Measurements from ENCODE around the gene SAMD14. TPM values are rescaled to one million over a fixed set of nuclear protein-coding genes. Genes with fewer than 3 reads are reported as not detected.
A peak's percentile ranks its signal among the peaks of the same experiment; 100 is the strongest.

The SAMD14 gene
- total and polyA plus RNA-seq, 3 donors from 2014 or later: 3.2 to 5.2 (median 3.3) TPM

- Histone ChIP-seq H3K36me3 (ENCODE audit: low read depth, missing control alignments) (no peaks in the 10 kb centered on the region), H3K4me1 (peaks cover 3% of the 10 kb centered on the region), H3K4me3 (no peak overlapping the region), H3K27me3 (no peaks in the 10 kb centered on the region), H3K9me3 (no peaks in the 10 kb centered on the region), H3K27ac (no peak overlapping the region)
- intact Hi-C loops (cut with DNase I; ENCODE audit: low total_unique reads): no loop called here
- TF ChIP-seq, protein P1, sequence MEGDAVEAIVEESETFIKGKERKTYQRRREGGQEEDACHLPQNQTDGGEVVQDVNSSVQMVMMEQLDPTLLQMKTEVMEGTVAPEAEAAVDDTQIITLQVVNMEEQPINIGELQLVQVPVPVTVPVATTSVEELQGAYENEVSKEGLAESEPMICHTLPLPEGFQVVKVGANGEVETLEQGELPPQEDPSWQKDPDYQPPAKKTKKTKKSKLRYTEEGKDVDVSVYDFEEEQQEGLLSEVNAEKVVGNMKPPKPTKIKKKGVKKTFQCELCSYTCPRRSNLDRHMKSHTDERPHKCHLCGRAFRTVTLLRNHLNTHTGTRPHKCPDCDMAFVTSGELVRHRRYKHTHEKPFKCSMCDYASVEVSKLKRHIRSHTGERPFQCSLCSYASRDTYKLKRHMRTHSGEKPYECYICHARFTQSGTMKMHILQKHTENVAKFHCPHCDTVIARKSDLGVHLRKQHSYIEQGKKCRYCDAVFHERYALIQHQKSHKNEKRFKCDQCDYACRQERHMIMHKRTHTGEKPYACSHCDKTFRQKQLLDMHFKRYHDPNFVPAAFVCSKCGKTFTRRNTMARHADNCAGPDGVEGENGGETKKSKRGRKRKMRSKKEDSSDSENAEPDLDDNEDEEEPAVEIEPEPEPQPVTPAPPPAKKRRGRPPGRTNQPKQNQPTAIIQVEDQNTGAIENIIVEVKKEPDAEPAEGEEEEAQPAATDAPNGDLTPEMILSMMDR (IDR thresholded peaks at IDR 0.05): peak; percentile 92 to 97 (median 93)
- TF ChIP-seq POLR2A (IDR thresholded peaks at IDR 0.05): no peak
- DNase-seq: peak; percentile 82
- WGBS, 2 donors: 56 to 63% methylated on average over 19 of the region's 19 CpGs
These were observed 10.3 kb upstream of the SAMD14 start for GRCh38 chr17:50139950-50140885.

GRCh38 chr17:50139185-50139783, 9.3 kb upstream of the SAMD14 start:
- TF ChIP-seq, protein P1 (IDR thresholded peaks at IDR 0.05): no peak
- no peak for TF ChIP-seq POLR2A (IDR thresholded peaks at IDR 0.05)
- DNase-seq: no peak
- Histone ChIP-seq H3K9me3 (no peaks in the 10 kb centered on the region), H3K4me3 (no peak overlapping the region), H3K36me3 (ENCODE audit: low read depth, missing control alignments) (no peaks in the 10 kb centered on the region), H3K27ac (no peak overlapping the region), H3K4me1 (no peaks in the 10 kb centered on the region), H3K27me3 (no peaks in the 10 kb centered on the region)
- intact Hi-C loops (cut with DNase I; ENCODE audit: low total_unique reads): no loop called here
- 86 to 90% methylated on average over 15 of the region's 15 CpGs for WGBS, 2 donors

DNA sequence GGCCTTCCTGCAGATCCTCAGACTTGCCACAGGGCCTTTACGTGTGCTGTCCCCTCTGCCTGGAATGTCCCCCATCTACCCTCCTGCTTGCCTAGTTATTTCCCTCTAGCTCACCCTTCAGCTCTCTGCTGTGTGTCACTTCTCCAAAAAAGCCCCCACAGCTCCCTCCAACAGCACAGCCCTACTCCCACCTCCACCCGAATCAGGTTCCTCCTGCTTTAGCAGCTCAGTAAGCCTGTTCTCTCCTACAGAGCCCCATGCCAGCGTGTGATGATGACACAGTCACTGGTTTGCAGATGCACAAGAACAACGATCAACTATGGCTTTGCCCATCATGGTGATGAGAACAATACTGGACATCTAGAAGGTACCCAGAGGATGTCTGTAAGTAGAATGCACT, 7.1 kb upstream of the SAMD14 start:
- intact Hi-C loops (cut with DNase I; ENCODE audit: low total_unique reads): no loop called here
- no peak for TF ChIP-seq POLR2A (IDR thresholded peaks at IDR 0.05)
- TF ChIP-seq, protein P1 (IDR thresholded peaks at IDR 0.05): no peak
- Histone ChIP-seq H3K4me3 (no peak overlapping the region), H3K36me3 (ENCODE audit: low read depth, missing control alignments) (no peaks in the 10 kb centered on the region), H3K9me3 (no peaks in the 10 kb centered on the region), H3K27ac (no peak overlapping the region), H3K27me3 (no peaks in the 10 kb centered on the region), H3K4me1 (peaks cover 6% of the 10 kb centered on the region)
- no peak for DNase-seq
- WGBS, 2 donors: 89 to 91% methylated on average over 4 of the region's 4 CpGs

- H3K4me3 ChIP-seq: no peak overlapping the region
- H3K9me3 ChIP-seq: no peaks in the 10 kb centered on the region
- DNase-seq: no peak
- WGBS, 2 donors: 86 to 93% methylated on average over 7 to 11 of the region's 11 CpGs
- H3K27ac ChIP-seq: no peak overlapping the region
- no peak for TF ChIP-seq POLR2A (IDR thresholded peaks at IDR 0.05)
- TF ChIP-seq, protein P1 (IDR thresholded peaks at IDR 0.05): no peak
- peaks cover 6% of the 10 kb centered on the region for H3K4me1 ChIP-seq
- H3K27me3 ChIP-seq: no peaks in the 10 kb centered on the region
- H3K36me3 ChIP-seq (ENCODE audit: low read depth, missing control alignments): no peaks in the 10 kb centered on the region
- intact Hi-C loops (cut with DNase I; ENCODE audit: low total_unique reads): no loop called here
These were observed 6.2 kb upstream of the SAMD14 start for GRCh38 chr17:50136096-50136687.
